Measurements from ENCODE around the gene ANXA8. TPM values are rescaled to one million over a fixed set of nuclear protein-coding genes. Genes with fewer than 3 reads are reported as not detected.

Gene ANXA8
- total RNA-seq, 1 donor = 0.31 TPM

GRCh38 chr10:47442351-47442750, 41.6 kb downstream of the ANXA8 start:
- H3K4me3 ChIP-seq (ENCODE audit: low read length) = no peak overlapping the region
- no peaks in the 10 kb centered on the region for H3K9me3 ChIP-seq (ENCODE audit: low read depth, low read length)
- no peaks in the 10 kb centered on the region for H3K4me1 ChIP-seq (ENCODE audit: insufficient read depth, low read length)
- no peaks in the 10 kb centered on the region for H3K27me3 ChIP-seq (ENCODE audit: insufficient read depth, low read length)

GRCh38 chr10:47441938-47442337, 42.0 kb downstream of the ANXA8 start:
- Histone ChIP-seq H3K9me3 (ENCODE audit: low read depth, low read length) (no peaks in the 10 kb centered on the region), H3K27me3 (ENCODE audit: insufficient read depth, low read length) (no peaks in the 10 kb centered on the region), H3K4me1 (ENCODE audit: insufficient read depth, low read length) (no peaks in the 10 kb centered on the region), H3K4me3 (ENCODE audit: low read length) (no peak overlapping the region)

- H3K27me3 ChIP-seq (ENCODE audit: insufficient read depth, low read length) = no peaks in the 10 kb centered on the region
- H3K9me3 ChIP-seq (ENCODE audit: low read depth, low read length) = no peaks in the 10 kb centered on the region
- no peaks in the 10 kb centered on the region for H3K4me1 ChIP-seq (ENCODE audit: insufficient read depth, low read length)
- no peak overlapping the region for H3K4me3 ChIP-seq (ENCODE audit: low read length)
Observed at GRCh38 chr10:47440207-47440606, 43.7 kb downstream of the ANXA8 start.

- no peaks in the 10 kb centered on the region for H3K27me3 ChIP-seq (ENCODE audit: insufficient read depth, low read length)
- H3K4me1 ChIP-seq (ENCODE audit: insufficient read depth, low read length) = no peaks in the 10 kb centered on the region
- H3K4me3 ChIP-seq (ENCODE audit: low read length) = no peak overlapping the region
- H3K9me3 ChIP-seq (ENCODE audit: low read depth, low read length) = no peaks in the 10 kb centered on the region
Observed at GRCh38 chr10:47438857-47439474, 44.9 kb downstream of the ANXA8 start.

GRCh38 chr10:47435081-47435480, 48.8 kb downstream of the ANXA8 start:
- no peak overlapping the region for H3K4me3 ChIP-seq (ENCODE audit: low read length)
- no peaks in the 10 kb centered on the region for H3K4me1 ChIP-seq (ENCODE audit: insufficient read depth, low read length)
- no peaks in the 10 kb centered on the region for H3K27me3 ChIP-seq (ENCODE audit: insufficient read depth, low read length)
- H3K9me3 ChIP-seq (ENCODE audit: low read depth, low read length) = no peaks in the 10 kb centered on the region

- Histone ChIP-seq H3K4me1 (ENCODE audit: insufficient read depth, low read length) (no peaks in the 10 kb centered on the region), H3K9me3 (ENCODE audit: low read depth, low read length) (no peaks in the 10 kb centered on the region), H3K4me3 (ENCODE audit: low read length) (no peak overlapping the region), H3K27me3 (ENCODE audit: insufficient read depth, low read length) (no peaks in the 10 kb centered on the region)
Observed at GRCh38 chr10:47425813-47426419, 58.0 kb downstream of the ANXA8 start.

- no peaks in the 10 kb centered on the region for H3K4me1 ChIP-seq (ENCODE audit: insufficient read depth, low read length)
- H3K4me3 ChIP-seq (ENCODE audit: low read length) = no peak overlapping the region
- H3K27me3 ChIP-seq (ENCODE audit: insufficient read depth, low read length) = no peaks in the 10 kb centered on the region
- no peaks in the 10 kb centered on the region for H3K9me3 ChIP-seq (ENCODE audit: low read depth, low read length)
Observed at GRCh38 chr10:47424231-47424630, 59.7 kb downstream of the ANXA8 start.

GRCh38 chr10:47423476-47423875, 60.4 kb downstream of the ANXA8 start:
- no peaks in the 10 kb centered on the region for H3K27me3 ChIP-seq (ENCODE audit: insufficient read depth, low read length)

GRCh38 chr10:47421057-47421952, 62.6 kb downstream of the ANXA8 start:
- no peaks in the 10 kb centered on the region for H3K9me3 ChIP-seq (ENCODE audit: low read depth, low read length)
- no peak overlapping the region for H3K4me3 ChIP-seq (ENCODE audit: low read length)
- H3K27me3 ChIP-seq (ENCODE audit: insufficient read depth, low read length) = no peaks in the 10 kb centered on the region
- no peaks in the 10 kb centered on the region for H3K4me1 ChIP-seq (ENCODE audit: insufficient read depth, low read length)

More at GRCh38 chr10:47423476-47423875, 60.4 kb downstream of the ANXA8 start:
- Histone ChIP-seq H3K4me3 (ENCODE audit: low read length) (no peak overlapping the region), H3K9me3 (ENCODE audit: low read depth, low read length) (no peaks in the 10 kb centered on the region), H3K4me1 (ENCODE audit: insufficient read depth, low read length) (no peaks in the 10 kb centered on the region)

- H3K27me3 ChIP-seq (ENCODE audit: insufficient read depth, low read length) = no peaks in the 10 kb centered on the region
- no peaks in the 10 kb centered on the region for H3K4me1 ChIP-seq (ENCODE audit: insufficient read depth, low read length)
- no peak overlapping the region for H3K4me3 ChIP-seq (ENCODE audit: low read length)
- no peaks in the 10 kb centered on the region for H3K9me3 ChIP-seq (ENCODE audit: low read depth, low read length)
Observed at GRCh38 chr10:47420305-47421056, 63.4 kb downstream of the ANXA8 start.

GRCh38 chr10:47419421-47419820, 64.5 kb downstream of the ANXA8 start:
- no peaks in the 10 kb centered on the region for H3K27me3 ChIP-seq (ENCODE audit: insufficient read depth, low read length)
- H3K4me1 ChIP-seq (ENCODE audit: insufficient read depth, low read length) = no peaks in the 10 kb centered on the region
- H3K4me3 ChIP-seq (ENCODE audit: low read length) = no peak overlapping the region
- H3K9me3 ChIP-seq (ENCODE audit: low read depth, low read length) = no peaks in the 10 kb centered on the region

- H3K4me3 ChIP-seq (ENCODE audit: low read length) = no peak overlapping the region
- H3K27me3 ChIP-seq (ENCODE audit: insufficient read depth, low read length) = no peaks in the 10 kb centered on the region
- no peaks in the 10 kb centered on the region for H3K4me1 ChIP-seq (ENCODE audit: insufficient read depth, low read length)
- no peaks in the 10 kb centered on the region for H3K9me3 ChIP-seq (ENCODE audit: low read depth, low read length)
Observed at GRCh38 chr10:47418966-47419365, 64.9 kb downstream of the ANXA8 start.

GRCh38 chr10:47418321-47418720, 65.6 kb downstream of the ANXA8 start:
- H3K4me1 ChIP-seq (ENCODE audit: insufficient read depth, low read length) = no peaks in the 10 kb centered on the region

More at GRCh38 chr10:47418321-47418720, 65.6 kb downstream of the ANXA8 start:
- Histone ChIP-seq H3K9me3 (ENCODE audit: low read depth, low read length) (no peaks in the 10 kb centered on the region), H3K4me3 (ENCODE audit: low read length) (no peak overlapping the region), H3K27me3 (ENCODE audit: insufficient read depth, low read length) (no peaks in the 10 kb centered on the region)

Measured in mononuclear cell (primary cell).